Upper lobe of right lung (tissue), 1 donor: ENCODE measurements around the gene TJP3. TPM values are rescaled to one million over a fixed set of nuclear protein-coding genes. Genes with fewer than 3 reads are reported as not detected.

Experiments
- ATAC-seq: fragments of 200-7000 bp; cut with Tn5 transposase; one replicate; pipeline ENCODE4 v1.9.1; 2020; ENCODE audit warnings: mild to moderate bottlenecking, moderate library complexity
- DNase-seq: peaks from one replicate; pipeline ENCODE4 v3.0.0-alpha.2; 2020
- H3K27ac ChIP-seq: fragments of 200-600 bp; one replicate; pipeline ENCODE4 v1.8.0; 2022
- H3K27me3 ChIP-seq: fragments of 200-600 bp; one replicate; pipeline ENCODE4 v1.8.0; 2022; ENCODE audit warnings: mild to moderate bottlenecking
- H3K36me3 ChIP-seq: fragments of 200-600 bp; one replicate; pipeline ENCODE4 v1.8.0; 2022
- H3K4me1 ChIP-seq: fragments of 200-600 bp; one replicate; pipeline ENCODE4 v1.8.0; 2022
- H3K4me3 ChIP-seq: fragments of 200-600 bp; one replicate; pipeline ENCODE4 v1.8.0; 2022; ENCODE audit warnings: mild to moderate bottlenecking
- H3K9me3 ChIP-seq: fragments of 200-600 bp; one replicate; pipeline ENCODE4 v1.8.0; 2022
- intact Hi-C: fragments of 100-400 bp; cut with DNase I; formaldehyde crosslinking; loops from one replicate; pipeline ENCODE4 v1.11.0; 2022
- total RNA-seq: library from RNA; stranded (reverse); fragmentation: NEBNext Ultra II Directional; extraction: Animal tissue kit (Norgen Biotek cat#: 25700); gene quantifications from one replicate; pipeline ENCODE4 v1.2.1, GENCODE V29; 2021
- TF ChIP-seq, protein P1 (sequence below): fragments of 200-600 bp; IDR thresholded peaks from one replicate; pipeline ENCODE4 v1.8.0; 2022; ENCODE audit warnings: antibody characterized with exemption
- donor health status: DM: no; HTN: yes; CAD: no; lungs with severe emphysema.

The TJP3 gene
- total RNA-seq, 1 donor from 2014 or later = 23.0 TPM

DNA sequence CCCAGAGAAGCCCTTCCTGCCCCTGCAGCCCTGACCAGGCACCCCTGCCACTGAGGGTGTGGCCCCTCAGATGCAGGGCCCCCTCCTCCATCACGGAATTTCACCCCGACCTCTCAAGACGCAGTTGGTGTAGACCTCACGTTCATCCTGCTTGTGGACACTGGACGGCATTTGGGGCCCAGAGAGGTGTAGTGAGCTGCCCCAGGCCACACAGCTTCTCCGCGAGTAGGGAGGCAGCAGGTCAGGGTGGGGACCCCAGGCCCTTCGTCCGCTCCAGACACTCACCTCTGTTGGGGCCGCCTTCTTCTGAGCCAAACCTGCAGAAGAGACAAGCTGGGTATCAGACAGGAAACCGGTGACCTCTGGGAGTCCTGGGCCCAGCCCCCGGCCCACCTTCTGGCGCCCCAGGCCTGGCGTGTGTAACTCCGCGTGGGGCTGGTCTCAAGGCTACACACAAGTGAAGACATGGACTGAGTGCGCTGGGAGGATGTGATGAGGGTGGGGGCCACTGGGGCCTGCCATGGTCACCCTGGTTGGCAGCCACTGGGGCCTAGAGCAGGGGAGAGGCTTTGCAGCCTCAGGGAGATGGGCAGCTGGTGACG lies 41.0 kb upstream of the TJP3 start:
- Histone ChIP-seq H3K27ac (no peak overlapping the region), H3K4me3 (no peak overlapping the region)
- no peak for ATAC-seq

DNA sequence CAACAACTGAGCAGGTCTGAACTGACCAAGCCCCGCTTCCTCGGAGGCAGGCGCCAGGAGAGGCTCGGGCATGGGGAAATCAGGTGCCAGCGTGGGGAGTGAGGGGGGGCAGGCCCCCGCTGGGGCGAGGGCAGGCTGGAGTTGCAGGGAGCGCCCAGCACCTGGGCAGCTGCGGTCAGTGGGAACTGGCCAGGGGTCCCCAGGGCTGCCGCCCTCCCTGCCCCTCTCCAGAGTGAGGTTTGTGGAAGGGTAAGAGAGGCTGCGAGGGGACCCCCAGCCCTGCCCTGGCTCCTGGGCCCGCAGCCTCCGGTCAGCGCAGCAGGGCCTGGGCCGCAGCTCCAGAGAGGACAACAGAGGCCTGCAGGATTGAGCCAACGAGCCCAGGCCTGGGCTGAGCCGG lies 40.4 kb upstream of the TJP3 start:
- H3K4me1 ChIP-seq = peaks cover 27% of the 10 kb centered on the region
- TF ChIP-seq, protein P1, sequence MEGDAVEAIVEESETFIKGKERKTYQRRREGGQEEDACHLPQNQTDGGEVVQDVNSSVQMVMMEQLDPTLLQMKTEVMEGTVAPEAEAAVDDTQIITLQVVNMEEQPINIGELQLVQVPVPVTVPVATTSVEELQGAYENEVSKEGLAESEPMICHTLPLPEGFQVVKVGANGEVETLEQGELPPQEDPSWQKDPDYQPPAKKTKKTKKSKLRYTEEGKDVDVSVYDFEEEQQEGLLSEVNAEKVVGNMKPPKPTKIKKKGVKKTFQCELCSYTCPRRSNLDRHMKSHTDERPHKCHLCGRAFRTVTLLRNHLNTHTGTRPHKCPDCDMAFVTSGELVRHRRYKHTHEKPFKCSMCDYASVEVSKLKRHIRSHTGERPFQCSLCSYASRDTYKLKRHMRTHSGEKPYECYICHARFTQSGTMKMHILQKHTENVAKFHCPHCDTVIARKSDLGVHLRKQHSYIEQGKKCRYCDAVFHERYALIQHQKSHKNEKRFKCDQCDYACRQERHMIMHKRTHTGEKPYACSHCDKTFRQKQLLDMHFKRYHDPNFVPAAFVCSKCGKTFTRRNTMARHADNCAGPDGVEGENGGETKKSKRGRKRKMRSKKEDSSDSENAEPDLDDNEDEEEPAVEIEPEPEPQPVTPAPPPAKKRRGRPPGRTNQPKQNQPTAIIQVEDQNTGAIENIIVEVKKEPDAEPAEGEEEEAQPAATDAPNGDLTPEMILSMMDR = no peak
- H3K27ac ChIP-seq = no peak overlapping the region
- no peaks in the 10 kb centered on the region for H3K9me3 ChIP-seq
- peaks cover 18% of the 10 kb centered on the region for H3K36me3 ChIP-seq
- no peaks in the 10 kb centered on the region for H3K27me3 ChIP-seq
- DNase-seq (no peak), ATAC-seq (no peak)
- no peak overlapping the region for H3K4me3 ChIP-seq
- intact Hi-C loops = loop anchor here (5.0 kb wide), 1 partner anchor 40 kb away; the partner anchor contains the start of gene TJP3

More for the DNA sequence above, 41.0 kb upstream of the TJP3 start:
- TF ChIP-seq, protein P1 = no peak
- DNase-seq = no peak
- Histone ChIP-seq H3K36me3 (peaks cover 18% of the 10 kb centered on the region), H3K27me3 (no peaks in the 10 kb centered on the region), H3K4me1 (peaks cover 26% of the 10 kb centered on the region), H3K9me3 (no peaks in the 10 kb centered on the region)
- intact Hi-C loops = loop anchor here (5.0 kb wide), 1 partner anchor 40 kb away; the partner anchor contains the start of gene TJP3

DNA sequence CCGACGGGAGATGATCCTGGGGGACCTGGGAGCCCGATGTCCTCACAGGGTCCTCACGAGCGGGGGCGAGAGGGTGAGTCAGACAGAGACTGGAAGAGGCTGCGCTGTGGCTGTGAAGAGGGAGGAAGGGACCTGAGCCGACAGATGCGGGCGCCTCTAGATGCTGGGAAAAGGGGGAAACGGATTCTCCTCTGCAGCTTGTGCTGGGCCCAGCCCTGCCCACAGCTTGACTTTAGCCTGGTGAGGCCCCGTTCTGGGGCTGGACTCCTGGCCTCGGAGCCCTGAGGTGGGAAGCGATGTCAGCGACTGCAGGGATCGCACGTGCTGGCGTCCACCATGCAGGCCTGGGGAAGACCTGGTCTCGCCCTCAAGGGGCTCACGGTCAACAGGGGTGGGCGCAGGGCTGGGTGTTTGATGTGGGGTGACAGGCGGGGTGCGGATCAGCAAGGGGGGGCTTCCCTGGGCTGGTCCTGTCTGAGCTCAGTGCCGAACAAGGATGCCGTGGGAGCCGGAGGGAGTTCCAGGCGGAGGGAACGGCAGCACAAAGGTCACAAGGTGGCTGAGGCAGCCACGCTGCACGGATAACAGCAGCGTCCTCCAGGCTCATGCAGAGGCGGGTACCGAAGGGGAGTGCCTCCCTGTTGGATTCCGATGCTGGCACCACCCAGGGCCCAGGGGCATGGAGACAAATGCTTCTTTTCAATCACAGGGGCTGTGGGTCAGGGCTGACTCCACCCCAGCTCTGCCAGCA lies 39.7 kb upstream of the TJP3 start:
- peaks cover 16% of the 10 kb centered on the region for H3K36me3 ChIP-seq
- TF ChIP-seq, protein P1 = no peak
- no peak for ATAC-seq
- no peaks in the 10 kb centered on the region for H3K27me3 ChIP-seq
- no peak for DNase-seq
- H3K4me3 ChIP-seq = no peak overlapping the region
- no peak overlapping the region for H3K27ac ChIP-seq
- H3K9me3 ChIP-seq = no peaks in the 10 kb centered on the region
- intact Hi-C loops = loop anchor here (5.0 kb wide), 1 partner anchor 39 kb away; the partner anchor contains the start of gene TJP3
- peaks cover 27% of the 10 kb centered on the region for H3K4me1 ChIP-seq

DNA sequence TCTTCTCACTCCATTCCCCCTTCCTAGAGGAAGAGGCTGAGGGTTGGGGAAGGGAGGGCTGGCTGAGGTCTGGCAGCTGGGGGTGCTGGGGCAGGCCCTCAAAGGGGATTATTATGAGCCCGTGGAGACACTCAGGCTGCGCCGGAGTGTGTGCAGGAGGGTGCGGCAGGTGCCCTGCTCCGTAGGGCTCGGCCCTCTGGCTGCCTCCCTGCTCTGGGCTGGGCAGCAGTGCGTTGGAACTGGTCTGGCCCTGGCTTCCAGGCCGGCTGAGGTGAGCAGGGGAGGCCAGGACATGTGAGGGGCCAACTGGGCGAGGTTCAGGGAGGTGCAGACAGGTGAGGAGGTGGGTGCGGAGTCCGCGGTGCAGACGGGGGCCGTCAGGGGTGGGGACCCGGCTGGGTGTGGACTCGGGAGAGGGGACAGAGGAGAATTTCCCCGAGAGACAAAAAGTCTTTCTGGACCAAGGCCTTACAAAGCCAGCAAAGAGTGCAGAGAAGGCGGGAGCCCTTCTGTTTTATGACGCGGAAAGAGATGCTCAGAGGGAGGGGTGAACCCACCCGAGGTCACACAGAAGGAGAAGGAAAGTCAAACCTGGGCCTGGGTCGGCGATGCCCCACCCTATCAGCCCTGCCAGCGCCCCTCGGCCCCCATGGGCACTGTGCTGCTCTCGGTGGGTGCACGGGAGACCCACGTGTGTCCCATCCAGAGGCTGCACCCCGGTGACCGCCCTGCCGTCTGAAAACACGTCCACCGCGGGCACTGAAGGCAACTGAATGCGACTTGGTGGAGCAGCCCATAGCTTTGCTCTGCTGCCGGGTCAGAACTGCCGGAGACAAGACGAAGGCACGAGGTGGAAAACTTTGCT lies 38.9 kb upstream of the TJP3 start:
- Histone ChIP-seq H3K36me3 (peaks cover 8% of the 10 kb centered on the region), H3K27ac (peak overlapping the region; percentile 85), H3K4me1 (peaks cover 27% of the 10 kb centered on the region), H3K27me3 (no peaks in the 10 kb centered on the region), H3K4me3 (no peak overlapping the region), H3K9me3 (no peaks in the 10 kb centered on the region)
- DNase-seq (no peak), ATAC-seq (no peak)
- intact Hi-C loops = loop anchor here (5.0 kb wide), 1 partner anchor 38 kb away; the partner anchor contains the start of gene TJP3
- TF ChIP-seq, protein P1 = no peak

DNA sequence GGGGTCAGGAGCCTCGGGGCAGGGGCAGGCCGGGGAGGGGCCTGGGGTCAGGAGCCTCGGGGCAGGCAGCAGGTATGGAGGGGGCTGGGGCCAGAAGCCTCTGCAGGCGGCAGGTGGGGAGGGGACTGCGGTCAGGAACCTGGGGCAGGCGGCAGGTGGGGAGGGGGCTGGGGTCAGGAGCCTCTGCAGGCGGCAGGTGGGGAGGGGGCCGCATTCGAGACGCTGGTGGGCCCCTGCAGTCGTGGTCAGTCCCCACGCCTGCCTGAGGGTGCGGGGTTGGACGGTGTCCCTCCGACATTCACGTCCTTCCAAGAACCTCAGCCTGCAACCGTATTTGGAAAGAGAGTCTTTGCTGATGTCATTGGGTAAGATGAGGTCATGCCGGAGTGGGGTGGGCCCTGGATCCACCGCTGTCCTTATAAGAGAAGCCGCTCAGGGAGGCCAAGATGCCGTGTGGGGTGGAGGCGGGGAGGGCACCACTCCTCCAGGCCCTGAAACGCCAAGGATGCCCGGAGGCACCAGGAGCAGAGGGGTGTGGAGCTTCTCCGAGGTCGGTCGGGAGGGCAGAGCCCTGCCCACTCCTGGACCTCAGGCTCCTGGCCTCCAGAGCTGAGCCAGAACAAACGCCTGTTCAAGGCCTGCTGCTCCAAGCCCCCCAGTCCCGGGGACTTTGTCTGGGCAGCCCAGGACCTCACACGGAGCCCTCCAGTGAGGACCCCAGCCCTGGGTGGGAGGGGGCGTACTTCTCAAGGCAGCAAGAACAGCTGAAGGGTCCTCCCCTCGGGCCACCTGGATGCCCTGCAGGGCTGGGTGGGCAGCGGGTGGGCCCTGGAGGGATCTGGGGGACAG lies 38.0 kb upstream of the TJP3 start:
- TF ChIP-seq, protein P1 = no peak
- Histone ChIP-seq H3K9me3 (no peaks in the 10 kb centered on the region), H3K4me3 (peak overlapping the region; percentile 26), H3K4me1 (peaks cover 27% of the 10 kb centered on the region), H3K36me3 (peaks cover under 1% of the 10 kb centered on the region), H3K27me3 (no peaks in the 10 kb centered on the region), H3K27ac (peak overlapping the region; percentile 85)
- DNase-seq = no peak
- ATAC-seq = peak; percentile 13
- intact Hi-C loops = loop anchor here (5.0 kb wide), 1 partner anchor 37 kb away; the partner anchor contains the start of gene TJP3
